Stimulated activated CD8-positive, alpha-beta memory T cell treated with anti-CD3 and anti-CD28 coated beads, Interleukin-7, amount 100 ng/mL, for 1 hour (primary cell): ENCODE data around the gene ACTL8.

Source experiments
- DNase-seq, 2 donors: peaks; one replicate each; pipeline ENCODE4 v3.0.0-alpha.2; 2020; ENCODE audit warnings: low read depth in 2 of 2

ACTL8 gene

GRCh38 chr1:17770983-17771382 is 15.8 kb downstream of the ACTL8 start:
- DNase-seq: no peak

GRCh38 chr1:17772615-17773212 is 17.6 kb downstream of the ACTL8 start:
- no peak for DNase-seq

GRCh38 chr1:17773591-17774326 is 18.6 kb downstream of the ACTL8 start:
- DNase-seq: no peak

GRCh38 chr1:17774452-17774851 is 19.3 kb downstream of the ACTL8 start:
- no peak for DNase-seq

- no peak for DNase-seq
Observed at GRCh38 chr1:17775796-17776195, 20.7 kb downstream of the ACTL8 start.

- DNase-seq: no peak
Observed at GRCh38 chr1:17776426-17776825, 21.3 kb downstream of the ACTL8 start.

GRCh38 chr1:17777330-17777729 is 22.2 kb downstream of the ACTL8 start:
- no peak for DNase-seq

- DNase-seq: no peak
Observed at GRCh38 chr1:17777818-17778217, 22.7 kb downstream of the ACTL8 start.

GRCh38 chr1:17780916-17781315 is 25.8 kb downstream of the ACTL8 start:
- no peak for DNase-seq

- DNase-seq: no peak
Observed at GRCh38 chr1:17789926-17790325, 34.8 kb downstream of the ACTL8 start.

GRCh38 chr1:17790383-17791054 is 35.4 kb downstream of the ACTL8 start:
- no peak for DNase-seq

- no peak for DNase-seq
Observed at GRCh38 chr1:17791055-17791390, 35.9 kb downstream of the ACTL8 start.

GRCh38 chr1:17791480-17791879 is 36.3 kb downstream of the ACTL8 start:
- no peak for DNase-seq

GRCh38 chr1:17792421-17792820 is 37.3 kb downstream of the ACTL8 start:
- DNase-seq: no peak

- no peak for DNase-seq
Observed at GRCh38 chr1:17795081-17795809, 40.1 kb downstream of the ACTL8 start.

GRCh38 chr1:17795836-17796645 is 40.9 kb downstream of the ACTL8 start:
- no peak for DNase-seq

GRCh38 chr1:17797478-17797877 is 42.3 kb downstream of the ACTL8 start:
- no peak for DNase-seq

- DNase-seq: no peak
Observed at GRCh38 chr1:17798011-17798410, 42.9 kb downstream of the ACTL8 start.

- no peak for DNase-seq
Observed at GRCh38 chr1:17798799-17799382, 43.8 kb downstream of the ACTL8 start.

- DNase-seq: no peak
Observed at GRCh38 chr1:17799642-17800041, 44.5 kb downstream of the ACTL8 start.

- DNase-seq: no peak
Observed at GRCh38 chr1:17802164-17802563, 47.0 kb downstream of the ACTL8 start.
